HG02884 (cell line): ENCODE results near the gene PCED1B.
"Not testable (repeated sequence)": the region's sequence is repeated elsewhere in the genome, so short reads cannot be mapped to it uniquely, and the experiment has no call there.

Experiments
- ATAC-seq: cut with Tn5 transposase; IDR thresholded peaks from one replicate; pipeline ENCODE4 v1.9.1; 2021; ENCODE audit warnings: mild to moderate bottlenecking, moderate library complexity; ENCODE audit not compliant: unreplicated experiment

Gene PCED1B

GRCh38 chr12:47079468-47079980, at the start of gene PCED1B, which contains the start of gene AMIGO2:
PCED1B (plus strand) TSS chr12:47079621; CDS start chr12:47235064, 155,443 bp downstream.
AMIGO2 (minus strand) TSS chr12:47079959; CDS start chr12:47079002, 957 bp downstream.
- peak; percentile 78 for ATAC-seq

- no peak for ATAC-seq
Measured at GRCh38 chr12:47029903-47030302, 49.5 kb upstream of the PCED1B start.

GRCh38 chr12:47032644-47033043, 46.8 kb upstream of the PCED1B start:
- no peak for ATAC-seq

- no peak for ATAC-seq
Measured at GRCh38 chr12:47033081-47033480, 46.3 kb upstream of the PCED1B start.

- no peak for ATAC-seq
Measured at GRCh38 chr12:47033789-47034555, 45.4 kb upstream of the PCED1B start.

GRCh38 chr12:47034661-47035060, 44.8 kb upstream of the PCED1B start:
- ATAC-seq: no peak

- ATAC-seq: no peak
Measured at GRCh38 chr12:47035484-47035883, 43.9 kb upstream of the PCED1B start.

- no peak for ATAC-seq
Measured at GRCh38 chr12:47038270-47038748, 41.1 kb upstream of the PCED1B start.

GRCh38 chr12:47039079-47039478, 40.3 kb upstream of the PCED1B start:
- no peak for ATAC-seq

GRCh38 chr12:47039756-47040155, 39.7 kb upstream of the PCED1B start:
- no peak for ATAC-seq

GRCh38 chr12:47041327-47041726, 38.1 kb upstream of the PCED1B start:
- ATAC-seq: no peak

GRCh38 chr12:47048541-47048940, 30.9 kb upstream of the PCED1B start:
- no peak for ATAC-seq

- not testable (repeated sequence) for ATAC-seq
Measured at GRCh38 chr12:47051291-47051690, 28.1 kb upstream of the PCED1B start.

GRCh38 chr12:47052274-47052673, 27.1 kb upstream of the PCED1B start:
- no peak for ATAC-seq

GRCh38 chr12:47053961-47054360, 25.5 kb upstream of the PCED1B start:
- no peak for ATAC-seq

- ATAC-seq: no peak
Measured at GRCh38 chr12:47054659-47055058, 24.8 kb upstream of the PCED1B start.

GRCh38 chr12:47055856-47056255, 23.6 kb upstream of the PCED1B start:
- ATAC-seq: not testable (repeated sequence)

GRCh38 chr12:47056944-47057343, 22.5 kb upstream of the PCED1B start:
- not testable (repeated sequence) for ATAC-seq

GRCh38 chr12:47058640-47059039, 20.8 kb upstream of the PCED1B start:
- not testable (repeated sequence) for ATAC-seq

GRCh38 chr12:47065546-47065945, 13.9 kb upstream of the PCED1B start:
- ATAC-seq: no peak

- no peak for ATAC-seq
Measured at GRCh38 chr12:47066278-47067025, 13.0 kb upstream of the PCED1B start.

GRCh38 chr12:47067176-47067575, 12.2 kb upstream of the PCED1B start:
- no peak for ATAC-seq
